HG02970 (cell line): Measurements from ENCODE around the gene PTPN4.

Source experiments
- ATAC-seq: cut with Tn5 transposase; IDR thresholded peaks from one replicate; pipeline ENCODE4 v1.9.1; 2021; ENCODE audit warnings: mild to moderate bottlenecking, moderate library complexity, moderate number of reproducible peaks; ENCODE audit not compliant: unreplicated experiment, low FRiP score

Gene PTPN4, protein sequence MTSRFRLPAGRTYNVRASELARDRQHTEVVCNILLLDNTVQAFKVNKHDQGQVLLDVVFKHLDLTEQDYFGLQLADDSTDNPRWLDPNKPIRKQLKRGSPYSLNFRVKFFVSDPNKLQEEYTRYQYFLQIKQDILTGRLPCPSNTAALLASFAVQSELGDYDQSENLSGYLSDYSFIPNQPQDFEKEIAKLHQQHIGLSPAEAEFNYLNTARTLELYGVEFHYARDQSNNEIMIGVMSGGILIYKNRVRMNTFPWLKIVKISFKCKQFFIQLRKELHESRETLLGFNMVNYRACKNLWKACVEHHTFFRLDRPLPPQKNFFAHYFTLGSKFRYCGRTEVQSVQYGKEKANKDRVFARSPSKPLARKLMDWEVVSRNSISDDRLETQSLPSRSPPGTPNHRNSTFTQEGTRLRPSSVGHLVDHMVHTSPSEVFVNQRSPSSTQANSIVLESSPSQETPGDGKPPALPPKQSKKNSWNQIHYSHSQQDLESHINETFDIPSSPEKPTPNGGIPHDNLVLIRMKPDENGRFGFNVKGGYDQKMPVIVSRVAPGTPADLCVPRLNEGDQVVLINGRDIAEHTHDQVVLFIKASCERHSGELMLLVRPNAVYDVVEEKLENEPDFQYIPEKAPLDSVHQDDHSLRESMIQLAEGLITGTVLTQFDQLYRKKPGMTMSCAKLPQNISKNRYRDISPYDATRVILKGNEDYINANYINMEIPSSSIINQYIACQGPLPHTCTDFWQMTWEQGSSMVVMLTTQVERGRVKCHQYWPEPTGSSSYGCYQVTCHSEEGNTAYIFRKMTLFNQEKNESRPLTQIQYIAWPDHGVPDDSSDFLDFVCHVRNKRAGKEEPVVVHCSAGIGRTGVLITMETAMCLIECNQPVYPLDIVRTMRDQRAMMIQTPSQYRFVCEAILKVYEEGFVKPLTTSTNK

DNA sequence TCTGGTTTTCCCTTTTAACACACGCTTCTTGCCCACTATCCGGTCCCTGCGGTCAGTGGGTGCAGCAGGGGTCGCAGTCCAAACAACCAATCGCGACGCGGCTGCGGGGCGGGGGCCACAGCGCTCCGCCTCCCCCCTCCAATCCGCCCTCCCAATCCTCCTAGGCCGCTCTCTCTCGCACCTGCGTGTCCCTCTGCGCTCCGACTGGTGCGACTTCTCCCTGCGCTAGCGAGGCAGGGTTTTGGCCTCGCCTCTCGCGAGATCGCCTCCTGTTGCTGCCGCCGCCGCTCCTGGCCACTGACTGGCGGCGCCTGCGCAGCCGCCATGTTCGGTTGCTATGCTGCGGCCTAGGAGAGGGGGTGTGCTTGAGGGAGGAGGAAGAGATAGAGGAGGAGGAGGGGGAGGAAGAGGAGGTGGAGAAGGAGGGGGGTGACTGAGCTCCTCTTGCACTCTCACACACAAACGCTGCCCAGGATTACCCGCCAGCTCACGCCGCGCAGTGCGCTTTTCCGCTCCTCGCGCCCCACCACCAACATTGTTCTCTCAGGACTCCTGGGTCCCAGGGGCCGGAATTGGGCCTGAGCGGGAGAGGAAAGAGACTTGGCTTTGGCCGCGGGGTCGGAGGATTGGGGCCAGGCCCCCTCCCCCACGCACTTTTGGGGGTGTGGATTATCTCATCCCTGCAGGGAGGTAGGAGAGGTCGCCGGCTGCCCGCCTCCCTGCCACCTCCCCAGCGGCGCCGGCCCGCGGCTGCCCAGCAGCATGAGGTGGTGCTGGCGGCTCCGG is at the start of gene PTPN4:
Gene PTPN4, plus strand, starts transcription at position 472 of the 786 bp plus-strand sequence. CDS start 49,932 bp downstream, outside the sequence.
- peak; percentile 97 for ATAC-seq

DNA sequence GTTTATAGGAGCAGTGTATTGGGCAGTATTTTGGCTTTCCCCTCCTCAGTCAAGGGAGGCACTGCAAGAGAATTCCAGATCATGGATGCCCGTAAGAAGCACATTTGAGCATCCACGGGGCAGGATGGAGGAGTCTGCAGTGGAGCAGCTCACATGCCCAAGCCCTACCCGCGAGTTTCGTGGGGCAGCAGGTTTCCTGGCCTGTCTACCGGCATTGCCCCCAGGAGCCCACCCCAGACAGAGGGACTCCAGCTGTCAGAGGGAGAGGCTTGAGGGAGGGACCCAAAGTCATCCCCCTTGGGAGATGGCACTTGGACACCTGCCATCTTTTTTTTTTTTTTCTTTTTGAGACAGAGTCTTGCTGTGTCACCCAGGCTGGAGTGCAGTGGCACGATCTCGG is 49.4 kb upstream of the PTPN4 start:
- no peak for ATAC-seq

DNA sequence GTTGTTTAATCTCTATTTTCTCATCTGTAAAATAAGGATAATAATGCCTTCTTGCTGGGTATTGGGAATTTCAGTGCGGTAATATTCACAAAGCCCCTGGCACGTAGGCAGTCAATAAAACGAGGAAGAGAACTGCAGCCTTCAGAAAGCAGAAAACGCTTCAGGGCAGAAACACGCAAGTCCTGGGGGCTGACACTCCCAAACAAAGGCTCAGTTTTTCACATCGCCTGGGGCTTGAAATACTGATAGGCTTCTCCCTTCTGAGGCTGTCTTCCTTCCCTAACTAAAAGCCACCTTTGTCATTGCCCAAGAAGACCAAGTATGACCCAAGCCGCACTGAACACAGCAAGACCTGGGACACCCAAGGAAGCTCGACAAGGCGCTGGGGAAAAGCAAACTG is 48.4 kb upstream of the PTPN4 start:
- ATAC-seq = no peak

DNA sequence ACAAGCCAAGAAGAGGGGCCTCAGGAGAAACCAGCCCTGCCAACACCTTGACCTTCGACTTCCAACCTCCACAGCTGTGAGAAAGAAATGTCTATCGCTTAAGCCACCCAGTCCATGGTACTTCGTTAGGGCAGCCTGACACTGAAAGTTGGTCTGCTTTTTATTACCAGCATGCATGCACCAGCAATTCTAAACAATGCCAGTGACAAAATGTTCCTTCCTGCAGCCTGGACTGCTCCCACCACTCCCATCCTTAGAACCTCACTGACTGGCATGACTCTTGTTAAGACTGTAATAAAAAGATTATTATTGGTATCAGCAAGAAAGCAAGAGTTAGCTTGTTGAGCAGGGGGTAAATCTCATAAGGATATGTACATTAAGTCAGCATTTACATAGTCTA is 47.2 kb upstream of the PTPN4 start:
- no peak for ATAC-seq

DNA sequence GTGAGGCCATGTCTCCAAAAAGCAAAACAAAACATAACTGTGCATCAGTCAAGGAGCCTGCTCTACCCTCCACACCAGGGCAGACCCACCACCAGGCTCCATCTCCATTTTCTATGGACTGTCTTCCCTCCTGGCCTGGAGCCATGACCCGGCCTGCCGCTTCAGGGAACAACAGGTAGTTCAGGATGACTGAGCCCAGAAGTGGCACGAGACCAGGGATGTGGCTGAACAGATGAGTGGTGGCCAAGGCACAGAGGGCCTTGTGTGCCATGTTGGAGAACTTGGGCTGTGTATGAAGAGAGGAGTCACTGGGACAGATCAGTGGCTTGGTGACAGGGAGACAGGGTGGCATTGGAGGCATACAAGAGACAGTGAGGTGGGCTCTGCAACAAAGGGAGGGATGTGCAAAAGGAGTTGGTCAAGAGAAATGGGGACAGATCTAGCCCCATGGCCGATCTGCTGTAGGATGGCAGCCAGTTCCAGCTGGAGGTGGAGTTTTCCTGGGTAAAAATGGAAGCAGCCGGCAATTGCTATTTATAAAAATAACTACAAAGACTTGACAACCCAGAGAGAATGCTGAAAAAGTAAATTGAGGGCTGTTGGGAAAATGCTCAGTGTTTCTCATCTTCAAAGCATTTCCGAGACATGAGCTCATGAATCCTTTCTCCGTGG is 45.8 kb upstream of the PTPN4 start:
- no peak for ATAC-seq

DNA sequence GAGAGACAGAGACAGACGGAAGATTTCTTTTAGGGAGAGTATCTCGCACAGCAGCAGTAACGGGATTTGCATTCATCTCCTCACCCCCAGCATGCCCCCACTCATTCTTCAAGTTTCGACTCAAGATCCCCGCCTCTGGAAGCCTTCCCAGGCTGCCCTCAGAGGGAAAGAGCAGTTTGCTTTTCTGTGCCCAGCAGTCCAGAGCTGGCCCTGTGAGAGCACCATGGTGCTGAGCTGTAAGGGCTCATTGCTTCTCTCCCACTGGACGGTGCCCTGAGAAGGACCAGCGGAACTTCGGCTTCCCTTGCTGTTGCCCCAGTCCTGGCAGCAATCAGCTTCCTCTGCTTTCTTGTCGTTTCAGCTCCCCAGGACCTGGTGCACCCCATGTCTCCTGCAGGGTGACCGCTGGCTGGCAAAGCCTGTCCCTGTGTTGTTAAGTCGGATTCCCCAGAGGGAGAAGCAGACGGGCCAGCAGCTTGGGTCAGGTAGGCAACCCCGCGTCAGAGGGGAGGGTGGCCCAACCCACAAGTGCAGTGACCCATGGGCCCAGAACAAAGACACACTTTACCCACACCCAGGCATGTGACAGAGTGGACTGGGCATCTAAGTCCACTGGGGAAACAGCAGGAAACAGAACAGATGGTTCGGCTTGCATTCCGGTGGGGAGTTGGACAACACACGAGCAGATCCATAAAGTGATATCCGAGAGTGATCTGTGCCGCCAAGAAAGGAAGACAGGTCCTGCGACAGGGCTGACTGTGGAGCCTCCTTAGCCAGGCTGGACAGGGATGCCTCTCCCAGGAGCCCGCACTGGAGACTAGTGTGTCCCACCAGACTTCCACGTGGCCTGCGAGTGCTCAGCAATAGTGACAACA is 44.1 kb upstream of the PTPN4 start:
- ATAC-seq = no peak

DNA sequence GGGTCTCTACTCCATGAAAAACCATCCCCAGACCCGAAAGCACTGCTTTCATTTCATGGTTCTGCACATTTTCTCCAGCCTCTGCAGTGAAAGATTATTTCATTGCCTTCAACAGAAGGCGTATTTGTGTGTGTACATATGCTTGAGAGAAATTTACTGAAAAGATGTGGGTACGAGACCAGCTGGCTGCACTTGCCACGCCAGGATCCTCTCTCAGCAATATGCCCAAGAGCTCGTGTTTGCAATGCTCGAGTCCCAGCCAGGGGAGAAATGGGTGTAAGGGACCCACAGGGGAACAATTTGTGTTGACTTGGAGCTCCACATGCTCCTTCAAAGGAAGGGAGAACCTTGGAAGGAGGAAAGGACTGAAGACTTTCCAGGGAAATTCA is 43.4 kb upstream of the PTPN4 start:
- ATAC-seq = no peak

DNA sequence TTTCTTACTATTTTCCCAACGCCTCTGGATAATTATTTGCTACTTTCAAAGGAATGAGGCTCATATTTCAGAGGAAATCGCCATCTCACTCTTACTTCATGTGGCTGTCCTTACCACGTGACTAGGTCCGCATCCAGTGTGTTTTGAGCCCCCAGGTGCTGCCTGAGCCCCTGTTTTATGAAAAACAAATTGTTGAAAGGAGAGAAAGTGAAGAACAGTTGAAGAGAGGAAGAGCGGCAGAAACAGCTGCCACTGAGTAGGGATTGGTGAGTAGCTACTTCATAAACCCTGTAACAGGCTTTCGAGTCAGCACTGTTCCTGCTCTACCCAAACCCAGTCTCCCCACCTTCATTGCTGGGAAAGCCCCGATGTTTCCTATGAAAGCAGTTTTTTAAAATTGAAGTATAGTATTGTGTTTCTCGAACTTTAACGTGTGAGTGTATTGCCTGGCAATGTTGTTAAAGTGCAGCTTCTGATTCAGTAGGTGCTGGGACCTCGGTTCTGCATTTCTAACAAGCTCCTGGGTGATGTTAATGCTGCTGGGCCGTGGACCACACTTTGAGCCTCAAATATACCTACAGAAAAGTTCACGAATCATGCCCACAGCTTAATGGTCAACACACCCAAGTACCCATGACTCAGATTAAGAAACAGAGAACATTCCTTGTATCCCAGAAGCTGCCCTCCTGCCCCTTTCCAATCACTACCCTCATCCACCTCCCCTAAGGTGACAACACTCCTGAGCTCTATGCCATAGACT is 41.0 kb upstream of the PTPN4 start:
- no peak for ATAC-seq

DNA sequence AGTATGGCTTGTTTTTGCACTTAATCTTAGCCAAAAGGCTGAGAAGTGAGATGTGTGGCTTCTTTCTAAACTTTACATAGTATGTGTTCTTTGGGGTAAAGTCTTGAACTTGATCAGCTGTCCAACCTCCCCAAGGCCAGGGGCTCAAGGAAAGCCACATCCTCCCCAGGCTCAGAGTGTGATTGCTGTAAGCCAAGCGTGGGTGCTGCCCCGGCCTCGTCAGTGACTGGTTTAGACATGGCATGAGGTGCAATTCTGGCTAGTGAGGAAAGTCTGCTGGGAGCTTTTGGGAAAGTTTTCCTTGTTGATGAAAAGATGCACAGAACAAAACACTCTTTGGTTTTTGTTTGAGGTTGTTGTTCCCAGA is 40.5 kb upstream of the PTPN4 start:
- no peak for ATAC-seq

DNA sequence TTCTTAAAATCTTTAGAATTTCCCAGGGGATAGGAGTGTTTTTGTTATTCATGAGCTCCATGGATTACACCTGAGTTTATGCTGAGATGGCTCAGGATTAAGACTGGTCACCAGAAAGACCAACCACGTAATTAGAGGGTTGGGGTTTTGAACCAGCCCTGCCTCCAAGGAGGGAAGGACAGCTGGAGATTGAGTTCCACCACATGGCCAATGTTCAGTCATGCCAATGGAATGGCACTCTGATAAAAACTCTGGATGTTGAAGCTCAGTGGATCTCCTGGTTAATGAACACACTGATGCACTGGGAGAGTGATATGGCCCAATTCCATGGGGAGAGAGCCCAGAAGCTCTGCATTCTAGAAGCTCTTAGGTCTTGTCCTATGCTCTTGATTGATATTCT is 38.7 kb upstream of the PTPN4 start:
- ATAC-seq = no peak

DNA sequence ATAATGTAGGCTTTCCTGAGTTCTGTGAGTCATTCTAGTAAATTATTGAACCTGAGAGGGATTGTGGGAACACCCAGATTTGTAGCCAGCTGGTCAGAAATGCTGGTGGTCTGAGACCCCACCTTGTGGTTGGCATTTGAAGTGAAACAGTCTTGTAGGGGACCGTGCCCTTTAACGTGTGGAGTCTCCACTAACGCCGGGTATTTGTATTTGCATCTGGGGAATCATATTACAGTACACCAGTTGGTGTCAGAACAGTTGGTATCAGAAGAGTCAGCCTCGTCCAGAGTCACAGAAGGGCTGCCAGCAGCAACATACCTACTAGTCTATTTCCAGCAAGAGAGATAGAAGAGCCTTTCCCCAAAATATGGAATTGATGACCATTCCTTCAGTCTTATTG is 38.3 kb upstream of the PTPN4 start:
- no peak for ATAC-seq

DNA sequence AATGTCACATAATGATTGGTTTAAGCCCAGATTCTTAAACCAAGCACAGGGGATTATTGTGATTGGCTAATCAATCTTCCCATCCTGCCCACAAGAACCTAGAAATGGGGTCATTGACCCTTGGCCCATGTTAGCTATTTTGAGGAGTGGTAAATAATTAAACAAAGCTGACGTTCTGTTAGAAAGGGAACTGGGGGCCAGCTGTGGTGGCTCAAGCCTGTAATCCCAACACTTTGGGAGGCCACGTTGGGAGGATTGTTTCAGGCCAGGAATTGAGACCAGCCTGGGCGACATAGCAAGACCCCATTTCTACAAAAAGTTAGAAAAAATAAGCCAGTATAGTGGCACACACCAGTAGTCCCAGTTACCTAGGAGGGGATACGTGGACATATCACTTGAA is 37.8 kb upstream of the PTPN4 start:
- ATAC-seq = no peak

DNA sequence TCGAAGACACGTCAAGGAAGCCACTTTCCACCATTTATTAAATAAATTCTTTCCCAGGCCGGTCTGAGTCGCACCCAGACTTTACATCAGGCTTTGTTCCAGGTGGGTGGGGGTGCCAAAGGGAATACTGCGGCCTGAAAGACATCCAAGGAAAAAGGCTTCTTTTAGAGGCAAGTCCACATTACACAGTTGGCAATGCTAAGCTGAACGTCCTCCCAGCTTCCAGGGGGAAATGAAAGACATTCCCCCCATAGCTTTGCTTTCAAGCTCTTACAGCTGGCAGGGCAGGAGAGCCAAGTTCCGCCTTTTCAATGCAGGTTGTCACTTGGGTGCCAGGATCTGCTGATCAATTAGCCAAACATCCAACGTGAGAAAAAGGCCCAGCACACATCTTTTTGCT is 36.5 kb upstream of the PTPN4 start:
- ATAC-seq = no peak

DNA sequence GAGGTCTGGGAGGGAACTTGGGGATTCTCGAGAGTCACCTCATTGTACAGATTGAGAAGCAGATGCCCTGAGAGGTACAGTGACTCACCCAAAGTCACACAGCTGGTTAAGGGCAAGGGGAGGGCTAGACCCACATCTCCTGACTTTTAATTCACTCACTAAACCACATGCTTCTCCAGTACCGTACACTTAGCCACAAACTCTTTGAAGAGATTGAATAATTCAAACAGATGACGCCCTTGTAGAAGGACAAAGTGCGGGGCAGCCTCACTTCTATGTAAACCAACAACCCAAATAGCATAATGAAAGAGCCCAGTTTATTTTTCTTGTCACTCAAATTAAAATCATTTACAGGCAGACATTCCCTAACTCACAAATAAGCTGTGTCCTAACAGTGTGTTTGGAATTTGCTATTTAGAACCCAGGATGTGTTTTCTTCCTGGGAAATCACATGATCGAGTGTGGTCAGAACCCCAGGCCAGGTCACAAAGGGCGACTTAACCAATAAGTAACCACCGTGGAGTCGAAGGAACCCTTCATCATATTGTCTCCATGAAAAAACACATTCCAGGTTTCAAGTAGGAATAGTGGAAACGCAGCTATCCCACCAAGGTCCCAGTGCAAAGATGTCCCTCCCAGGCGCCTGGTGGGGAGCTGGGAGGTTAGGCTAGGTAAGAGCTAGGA is 35.8 kb upstream of the PTPN4 start:
- no peak for ATAC-seq

DNA sequence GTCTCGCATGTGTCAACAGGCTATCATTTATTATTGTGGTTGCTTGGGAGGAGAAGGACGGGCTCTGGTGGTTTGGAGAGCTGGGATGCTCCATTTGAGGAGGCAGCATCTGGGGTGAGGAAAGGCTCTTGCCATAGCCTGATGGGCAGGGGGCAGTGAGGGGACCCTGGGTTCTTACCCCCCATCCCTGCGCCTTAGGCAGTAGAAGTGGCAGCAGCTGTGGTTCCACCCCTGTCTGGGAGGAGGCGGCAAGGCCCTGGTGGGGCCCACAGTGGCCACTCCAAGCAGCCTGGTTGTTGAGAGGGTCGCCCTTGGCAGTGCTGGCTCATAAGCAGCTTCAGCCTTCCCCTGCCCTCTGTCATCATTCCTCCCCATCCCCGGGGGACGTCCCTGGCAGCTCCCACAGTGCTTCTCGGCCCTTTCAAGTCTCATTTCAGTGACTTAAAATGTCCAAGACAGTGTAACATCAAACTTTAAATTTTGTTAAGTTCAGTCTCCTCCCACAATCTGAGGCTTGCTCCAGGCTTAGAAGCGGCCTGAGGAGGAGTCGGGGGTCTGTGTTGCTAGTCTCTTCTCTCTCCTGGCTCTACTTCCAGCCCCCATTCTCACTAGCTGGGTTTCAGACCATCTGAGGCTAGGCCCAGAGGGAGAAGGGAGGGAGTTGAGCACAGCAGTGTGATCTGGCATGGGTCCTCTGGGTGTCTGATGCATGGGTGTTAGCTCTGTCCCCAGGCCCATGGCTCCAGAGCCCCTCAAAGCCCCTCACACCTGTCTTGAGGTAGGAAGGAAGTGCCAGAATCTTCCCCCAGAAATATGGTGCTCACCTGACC is 34.9 kb upstream of the PTPN4 start:
- ATAC-seq = no peak

DNA sequence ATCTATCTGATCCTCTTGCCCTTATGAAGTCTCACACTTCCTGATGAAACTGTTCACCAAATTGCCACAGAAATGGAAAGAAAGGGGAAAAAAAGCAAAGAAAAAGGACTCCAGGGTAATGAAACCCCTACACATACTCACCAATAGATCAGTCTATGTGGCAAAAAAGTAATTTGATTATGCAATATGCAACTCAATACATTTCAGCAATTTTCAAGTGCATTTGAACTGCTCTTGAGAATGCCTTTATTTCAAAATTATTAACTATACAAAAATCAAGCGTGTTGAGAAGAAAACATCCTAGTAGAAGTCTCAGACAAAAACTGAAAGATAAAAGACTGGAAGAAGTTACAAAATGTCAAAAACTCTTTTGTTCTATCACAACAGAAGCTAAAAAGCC is 32.2 kb upstream of the PTPN4 start:
- no peak for ATAC-seq

DNA sequence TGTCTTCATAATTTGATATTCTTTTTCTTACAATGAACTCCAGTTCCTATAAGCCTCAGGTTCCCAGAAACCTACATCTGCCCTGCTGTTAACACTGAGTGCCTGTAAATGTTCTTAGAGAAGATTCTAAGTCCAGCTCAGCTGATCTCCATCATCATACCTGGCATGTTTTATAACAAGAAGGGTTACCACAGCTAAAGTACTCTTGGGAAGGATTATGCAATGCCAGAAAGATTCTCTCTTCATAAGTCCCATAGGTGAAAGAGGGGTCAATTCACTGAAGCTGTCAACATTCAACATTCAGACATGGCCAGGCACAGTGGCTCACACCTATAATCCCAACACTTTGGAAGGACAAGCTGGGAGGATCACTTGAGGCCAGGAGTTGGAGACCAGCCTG is 31.3 kb upstream of the PTPN4 start:
- ATAC-seq = no peak
